GM19238 (cell line): ENCODE data around the gene ACP3.
"Not testable (repeated sequence)": the region's sequence is repeated elsewhere in the genome, so short reads cannot be mapped to it uniquely, and the experiment has no call there.

Source experiments
- DNase-seq: peaks from one replicate; pipeline ENCODE4 v3.0.0; 2011; ENCODE audit warnings: low spot score; ENCODE audit not compliant: insufficient read length

ACP3 gene

GRCh38 chr3:132360717-132361116 lies 43.5 kb downstream of the ACP3 start:
- no peak for DNase-seq

DNA sequence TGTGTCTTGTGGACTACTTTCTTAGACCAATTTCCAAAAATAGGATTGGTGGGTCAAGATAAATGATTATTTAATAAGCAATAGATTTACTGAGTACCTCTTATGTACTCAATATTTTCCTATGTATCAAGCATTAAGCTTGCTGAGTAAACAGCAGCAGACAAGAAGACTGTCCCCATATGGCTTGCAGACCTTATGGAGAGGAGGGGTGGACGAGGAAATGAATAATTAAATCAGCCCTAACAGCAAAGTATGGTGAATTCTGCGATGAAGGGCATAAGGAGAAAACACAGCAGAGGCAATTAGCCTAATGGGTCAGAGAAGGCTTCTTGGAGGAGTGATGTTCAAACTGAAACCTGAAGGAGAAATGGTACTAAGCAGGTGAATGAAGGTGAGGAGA lies 45.1 kb downstream of the ACP3 start:
- no peak for DNase-seq

DNA sequence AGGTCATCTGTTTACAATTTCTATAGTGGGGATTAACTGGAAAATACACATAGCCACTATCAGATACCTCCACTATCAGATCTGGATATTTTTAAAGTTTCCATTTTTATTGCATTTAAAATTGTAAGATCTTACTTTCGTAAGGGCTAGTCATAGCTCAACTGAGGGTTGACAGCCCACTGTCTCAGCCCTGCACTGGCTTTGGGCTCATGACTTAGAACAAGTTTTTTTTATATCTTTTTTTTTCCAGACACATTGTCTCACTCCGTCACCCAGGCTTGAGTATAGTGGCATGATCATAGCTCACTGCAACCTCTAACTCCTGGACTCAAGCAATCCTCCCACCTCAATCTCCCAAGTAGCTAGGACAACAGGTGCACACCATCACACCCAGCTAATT lies 51.3 kb downstream of the ACP3 start:
- no peak for DNase-seq

GRCh38 chr3:132368962-132369361 lies 51.8 kb downstream of the ACP3 start:
- no peak for DNase-seq

DNA sequence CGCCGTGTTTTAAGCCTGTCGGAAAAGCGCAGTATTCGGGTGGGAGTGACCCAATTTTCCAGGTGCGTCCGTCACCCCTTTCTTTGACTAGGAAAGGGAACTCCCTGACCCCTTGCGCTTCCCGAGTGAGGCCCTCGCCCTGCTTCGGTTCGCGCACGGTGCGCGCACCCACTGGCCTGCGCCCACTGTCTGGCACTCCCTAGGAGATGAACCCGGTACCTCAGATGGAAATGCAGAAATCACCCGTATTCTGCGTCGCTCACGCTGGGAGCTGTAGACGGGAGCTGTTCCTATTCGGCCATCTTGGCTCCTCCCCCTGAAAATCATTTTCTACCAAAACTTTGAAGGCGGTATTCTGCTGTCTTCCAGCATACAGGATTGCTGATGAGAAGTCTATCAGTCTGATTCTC lies 59.7 kb downstream of the ACP3 start:
- not testable (repeated sequence) for DNase-seq

GRCh38 chr3:132378048-132378762 lies 61.0 kb downstream of the ACP3 start:
- DNase-seq = no peak

- DNase-seq = no peak
Observed at GRCh38 chr3:132378846-132379245, 61.6 kb downstream of the ACP3 start.

GRCh38 chr3:132380920-132381319 lies 63.7 kb downstream of the ACP3 start:
- DNase-seq = no peak

DNA sequence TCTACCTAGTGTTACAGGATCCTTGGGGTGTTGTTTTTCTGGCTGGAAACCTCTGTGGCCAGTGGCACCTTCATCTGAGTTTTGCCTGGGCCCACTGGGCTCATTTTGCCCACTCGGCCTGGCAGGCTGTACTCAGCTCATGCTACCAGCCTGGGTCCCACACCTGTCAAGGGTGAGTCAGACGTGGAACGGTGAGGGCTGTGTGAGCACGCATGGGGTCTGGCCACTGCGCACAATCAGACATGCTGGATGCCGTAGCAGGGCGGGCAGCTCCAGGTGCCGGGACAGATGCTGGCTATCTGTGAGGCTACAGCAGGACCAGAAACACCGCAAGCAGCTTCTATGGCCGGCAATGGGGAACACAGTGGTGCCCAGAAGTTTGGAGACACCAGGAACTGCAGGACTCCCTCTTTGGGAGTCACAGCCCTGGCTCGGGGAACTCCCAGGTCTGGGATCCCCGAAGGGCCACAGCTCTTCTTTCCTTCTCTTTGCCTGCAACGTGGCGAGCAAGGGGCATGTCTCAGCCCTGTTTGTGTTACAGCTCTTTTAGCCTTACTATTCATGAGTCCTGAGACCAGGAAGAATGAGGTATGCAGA lies 64.2 kb downstream of the ACP3 start:
- DNase-seq = no peak

DNA sequence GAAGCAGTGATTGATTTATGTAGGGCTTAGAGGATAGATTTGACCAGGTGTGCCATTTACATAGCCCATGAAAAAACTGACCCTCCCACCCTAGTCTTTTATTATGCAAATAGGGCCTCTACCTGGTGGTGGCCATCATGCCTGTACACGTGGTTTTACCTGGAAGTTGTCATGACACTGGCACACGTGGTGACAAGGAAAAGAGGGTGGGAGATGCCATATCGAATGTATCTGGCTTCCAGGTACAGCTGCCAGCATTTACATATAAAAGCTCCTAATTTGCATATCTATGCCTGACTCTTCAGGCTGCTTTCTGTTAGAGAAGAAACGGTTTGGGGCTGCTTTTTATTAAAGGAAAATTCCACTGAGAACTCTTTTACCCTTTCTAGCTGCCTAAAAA lies 65.1 kb downstream of the ACP3 start:
- no peak for DNase-seq

DNA sequence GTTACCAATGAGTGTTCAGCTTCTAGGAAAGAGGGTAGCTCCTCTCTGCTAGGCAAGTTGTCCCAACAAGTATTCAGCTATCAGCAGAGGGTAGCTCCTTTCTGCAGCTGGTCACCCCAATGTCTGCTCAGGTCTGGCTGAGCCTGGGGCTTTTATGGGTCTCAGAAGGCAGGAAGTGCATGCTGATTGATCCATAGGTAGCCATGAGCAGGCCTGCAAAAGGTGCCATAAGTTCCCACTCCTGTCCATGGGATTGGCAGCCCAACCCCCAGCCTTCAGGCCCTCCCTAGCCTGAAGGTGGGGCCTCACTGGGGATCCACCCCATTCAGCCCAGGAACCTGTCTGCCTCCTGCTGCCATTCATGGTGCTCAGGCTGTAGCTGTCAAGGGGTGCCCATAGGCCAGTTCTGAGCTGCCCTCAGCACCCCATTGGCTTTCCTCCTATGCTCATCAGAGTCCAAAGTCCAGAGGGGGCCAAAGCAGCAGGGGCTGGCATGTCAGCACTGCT lies 65.5 kb downstream of the ACP3 start:
- no peak for DNase-seq

DNA sequence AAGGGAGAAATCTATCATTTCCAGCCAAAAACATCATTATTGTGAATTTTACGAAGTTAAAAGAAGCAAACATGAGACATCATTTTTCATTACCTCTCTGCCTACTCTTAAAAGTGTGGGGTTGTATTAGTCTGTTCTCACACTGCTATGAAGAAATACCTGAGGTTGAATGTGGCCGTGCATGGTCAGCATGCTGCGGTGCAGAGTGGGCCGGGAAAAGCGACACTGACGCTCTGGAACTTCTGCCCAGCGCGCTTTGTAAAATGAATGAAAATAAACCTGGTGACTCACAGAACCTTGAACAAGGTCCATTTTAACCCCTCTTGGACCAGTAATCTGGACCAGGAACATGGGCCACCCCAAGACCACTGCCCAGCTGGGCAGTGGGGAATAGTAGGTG lies 69.1 kb downstream of the ACP3 start:
- DNase-seq = no peak

GRCh38 chr3:132392675-132393074 lies 75.5 kb downstream of the ACP3 start:
- not testable (repeated sequence) for DNase-seq

- no peak for DNase-seq
Observed at GRCh38 chr3:132394320-132394719, 77.1 kb downstream of the ACP3 start.

- no peak for DNase-seq
Observed at GRCh38 chr3:132395126-132395525, 77.9 kb downstream of the ACP3 start.

GRCh38 chr3:132396255-132396654 lies 79.0 kb downstream of the ACP3 start:
- DNase-seq = no peak

GRCh38 chr3:132396776-132397175 lies 79.6 kb downstream of the ACP3 start:
- DNase-seq = not testable (repeated sequence)

DNA sequence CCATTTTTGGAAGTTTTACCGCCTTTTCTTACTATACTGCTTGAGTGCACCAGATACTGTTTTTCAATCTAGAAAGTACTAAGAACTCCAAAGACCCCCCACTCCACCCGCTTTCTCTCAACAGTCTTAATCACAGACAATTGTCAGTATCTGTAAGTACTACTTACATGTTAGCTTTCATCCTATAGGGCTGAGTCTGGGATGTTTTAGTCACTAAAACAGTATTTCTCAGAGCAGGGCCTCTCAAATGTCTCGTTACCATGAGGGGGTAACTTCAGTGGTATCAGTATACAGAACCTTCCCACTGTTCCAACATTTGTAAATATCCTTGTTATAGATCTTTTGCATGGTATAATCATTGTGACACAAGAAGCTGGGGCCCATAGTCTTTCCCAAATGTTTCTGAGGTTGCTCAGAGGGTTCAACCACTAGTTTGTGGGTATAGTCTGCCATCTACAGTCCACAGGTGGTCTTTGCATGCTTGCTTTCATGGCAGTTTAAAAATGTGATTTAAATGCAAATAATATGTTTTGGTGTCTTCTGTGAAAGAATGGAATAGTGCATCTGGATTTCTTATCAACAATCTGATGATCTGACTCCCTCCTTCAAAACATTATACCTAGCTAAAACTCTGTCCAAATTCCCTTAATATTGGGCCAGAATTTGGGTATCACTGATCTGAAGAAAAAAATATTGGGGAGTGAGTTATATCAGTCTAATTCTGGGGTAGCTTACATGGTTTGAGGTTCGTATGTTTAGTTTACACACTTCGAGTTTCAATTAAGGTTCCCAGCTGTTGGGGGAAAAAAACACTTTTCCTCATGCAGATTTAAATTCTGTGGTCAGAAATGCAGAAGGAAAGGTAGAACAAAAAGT lies 82.1 kb downstream of the ACP3 start:
- peak; percentile 11 for DNase-seq

- DNase-seq = no peak
Observed at GRCh38 chr3:132401255-132401654, 84.0 kb downstream of the ACP3 start.

DNA sequence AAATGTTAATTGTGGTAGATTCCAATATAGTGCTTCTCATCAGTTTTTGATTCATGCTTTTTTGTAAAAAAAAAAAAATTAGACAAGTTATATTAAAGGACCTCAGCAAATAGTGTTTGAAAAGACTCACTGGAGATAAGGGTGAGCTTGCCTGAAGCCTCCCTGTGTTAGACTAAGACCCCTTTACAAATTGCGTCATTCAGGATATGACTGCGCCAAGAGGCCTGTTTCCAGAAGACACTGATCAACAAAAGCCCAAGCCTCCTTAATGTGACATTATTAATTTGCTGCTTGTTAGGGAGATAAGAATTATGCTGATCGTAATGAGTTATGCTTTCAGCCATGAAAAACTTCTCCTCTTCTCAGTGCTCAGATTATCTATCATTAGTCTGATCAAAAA lies 87.1 kb downstream of the ACP3 start:
- no peak for DNase-seq

- no peak for DNase-seq
Observed at GRCh38 chr3:132405188-132405587, 88.0 kb downstream of the ACP3 start.
